BE2C (cell line): ENCODE results near the gene OR2T2.
"Not testable (repeated sequence)": the region's sequence is repeated elsewhere in the genome, so short reads cannot be mapped to it uniquely, and the experiment has no call there.

ENCODE experiments used
- DNase-seq: peaks from one replicate; pipeline ENCODE4 v3.0.0-alpha.2; 2020
- H3K27me3 ChIP-seq: fragments of 250-450 bp; sonication (Bioruptor Pico); 2 replicates; pipeline ENCODE4 v1.5.1; 2020; ENCODE audit warnings: mild to moderate bottlenecking
- H3K36me3 ChIP-seq: fragments of 250-450 bp; sonication (Bioruptor Pico); 2 replicates; pipeline ENCODE4 v1.5.1; 2020; ENCODE audit warnings: mild to moderate bottlenecking
- H3K4me1 ChIP-seq: fragments of 250-450 bp; sonication (Bioruptor Pico); 2 replicates; pipeline ENCODE4 v1.5.1; 2020
- H3K4me3 ChIP-seq: 2 replicates; pipeline ENCODE4 v1.5.1; 2011; ENCODE audit warnings: low read depth, low read length
- H3K9me3 ChIP-seq: fragments of 250-450 bp; sonication (Bioruptor Pico); 2 replicates; pipeline ENCODE4 v1.5.1; 2020
- CTCF ChIP-seq: IDR thresholded peaks from 2 replicates; pipeline ENCODE4 v1.5.1; 2012; ENCODE audit warnings: mild to moderate bottlenecking, low read depth, low read length

Gene OR2T2

GRCh38 chr1:248450466-248451145, 5.2 kb downstream of the OR2T2 start:
- not testable (repeated sequence) for H3K27me3 ChIP-seq, DNase-seq, H3K4me1 ChIP-seq, H3K36me3 ChIP-seq, H3K9me3 ChIP-seq, H3K4me3 ChIP-seq

- H3K27me3 ChIP-seq, H3K4me1 ChIP-seq, H3K9me3 ChIP-seq, H3K4me3 ChIP-seq, H3K36me3 ChIP-seq, DNase-seq: not testable (repeated sequence)
These were observed 8.2 kb downstream of the OR2T2 start for GRCh38 chr1:248453619-248454018.

GRCh38 chr1:248455045-248455444, 9.6 kb downstream of the OR2T2 start:
- H3K9me3 ChIP-seq, H3K4me1 ChIP-seq, DNase-seq, H3K27me3 ChIP-seq, H3K36me3 ChIP-seq, H3K4me3 ChIP-seq: not testable (repeated sequence)

- H3K36me3 ChIP-seq, H3K4me3 ChIP-seq, DNase-seq, H3K4me1 ChIP-seq, H3K9me3 ChIP-seq, H3K27me3 ChIP-seq: not testable (repeated sequence)
These were observed 11.2 kb downstream of the OR2T2 start for GRCh38 chr1:248456635-248457034.

- not testable (repeated sequence) for H3K4me3 ChIP-seq, H3K4me1 ChIP-seq, DNase-seq, H3K9me3 ChIP-seq, H3K36me3 ChIP-seq, H3K27me3 ChIP-seq
These were observed 13.7 kb downstream of the OR2T2 start for GRCh38 chr1:248459117-248459516.

GRCh38 chr1:248471154-248471553, 25.7 kb downstream of the OR2T2 start:
- no peaks in the 10 kb centered on the region for H3K9me3 ChIP-seq
- H3K36me3 ChIP-seq: no peaks in the 10 kb centered on the region
- no peaks in the 10 kb centered on the region for H3K27me3 ChIP-seq
- H3K4me1 ChIP-seq: no peaks in the 10 kb centered on the region
- TF ChIP-seq CTCF: no peak
- no peak overlapping the region for H3K4me3 ChIP-seq
- DNase-seq: no peak

- not testable (repeated sequence) for H3K27me3 ChIP-seq, H3K4me3 ChIP-seq, H3K4me1 ChIP-seq, DNase-seq, H3K9me3 ChIP-seq, H3K36me3 ChIP-seq
These were observed 26.7 kb downstream of the OR2T2 start for GRCh38 chr1:248472111-248472510.

- not testable (repeated sequence) for H3K9me3 ChIP-seq
These were observed 27.6 kb downstream of the OR2T2 start, which contains the start of gene OR2T3 for GRCh38 chr1:248473051-248473450. OR2T3 (plus strand) TSS chr1:248473351; CDS start chr1:248473351, 0 bp downstream.

GRCh38 chr1:248475660-248476059, 30.2 kb downstream of the OR2T2 start:
- not testable (repeated sequence) for H3K36me3 ChIP-seq, DNase-seq, H3K4me1 ChIP-seq, H3K27me3 ChIP-seq, H3K4me3 ChIP-seq, H3K9me3 ChIP-seq

More at GRCh38 chr1:248473051-248473450, 27.6 kb downstream of the OR2T2 start, which contains the start of gene OR2T3:
- H3K36me3 ChIP-seq, H3K4me3 ChIP-seq, H3K27me3 ChIP-seq, H3K4me1 ChIP-seq, DNase-seq: not testable (repeated sequence)

- not testable (repeated sequence) for H3K36me3 ChIP-seq, H3K9me3 ChIP-seq, DNase-seq, H3K4me3 ChIP-seq, H3K27me3 ChIP-seq, H3K4me1 ChIP-seq
These were observed 36.5 kb downstream of the OR2T2 start for GRCh38 chr1:248481686-248482579.

GRCh38 chr1:248488289-248488688, 42.9 kb downstream of the OR2T2 start, which contains the start of gene OR2T5:
OR2T5 (plus strand) TSS chr1:248488589; CDS start chr1:248488589, 0 bp downstream.
- not testable (repeated sequence) for H3K36me3 ChIP-seq, H3K9me3 ChIP-seq, DNase-seq, H3K4me3 ChIP-seq, H3K27me3 ChIP-seq, H3K4me1 ChIP-seq

GRCh38 chr1:248496661-248497060, 51.2 kb downstream of the OR2T2 start:
- not testable (repeated sequence) for DNase-seq, H3K9me3 ChIP-seq, H3K27me3 ChIP-seq, H3K36me3 ChIP-seq, H3K4me1 ChIP-seq, H3K4me3 ChIP-seq

- H3K4me1 ChIP-seq, H3K27me3 ChIP-seq, H3K9me3 ChIP-seq, H3K4me3 ChIP-seq, DNase-seq, H3K36me3 ChIP-seq: not testable (repeated sequence)
These were observed 55.0 kb downstream of the OR2T2 start for GRCh38 chr1:248500305-248501035.
